RWPE1 (cell line): ENCODE results near the gene SNRPA1.

Source experiments
- CTCF ChIA-PET: fragments of 350-600 bp; sonication (Branson Sonifier 250); formaldehyde crosslinking; extraction: SDS; loops from one replicate; lab custom pipeline; 2021; lab: Yijun Ruan, JAX
- POLR2A ChIA-PET: fragments of 400-600 bp; formaldehyde crosslinking; extraction: SDS; loops from one replicate; lab custom pipeline; 2020; ENCODE audit warnings: antibody characterized with exemption; ENCODE audit not compliant: low non-redundant PET; lab: Yijun Ruan, JAX
- DNase-seq: peaks from one replicate; pipeline ENCODE4 v3.0.0; 2012; ENCODE audit warnings: low spot score
- H3K27ac ChIP-seq: fragments of 450-650 bp; 2 replicates; pipeline ENCODE4 v1.5.1; 2017
- TF ChIP-seq, protein P1 (sequence below): fragments of 450-650 bp; conservative IDR thresholded peaks from 2 replicates; pipeline ENCODE4 v1.5.1; 2017; ENCODE audit warnings: low read depth, mild to moderate bottlenecking

SNRPA1 gene

DNA sequence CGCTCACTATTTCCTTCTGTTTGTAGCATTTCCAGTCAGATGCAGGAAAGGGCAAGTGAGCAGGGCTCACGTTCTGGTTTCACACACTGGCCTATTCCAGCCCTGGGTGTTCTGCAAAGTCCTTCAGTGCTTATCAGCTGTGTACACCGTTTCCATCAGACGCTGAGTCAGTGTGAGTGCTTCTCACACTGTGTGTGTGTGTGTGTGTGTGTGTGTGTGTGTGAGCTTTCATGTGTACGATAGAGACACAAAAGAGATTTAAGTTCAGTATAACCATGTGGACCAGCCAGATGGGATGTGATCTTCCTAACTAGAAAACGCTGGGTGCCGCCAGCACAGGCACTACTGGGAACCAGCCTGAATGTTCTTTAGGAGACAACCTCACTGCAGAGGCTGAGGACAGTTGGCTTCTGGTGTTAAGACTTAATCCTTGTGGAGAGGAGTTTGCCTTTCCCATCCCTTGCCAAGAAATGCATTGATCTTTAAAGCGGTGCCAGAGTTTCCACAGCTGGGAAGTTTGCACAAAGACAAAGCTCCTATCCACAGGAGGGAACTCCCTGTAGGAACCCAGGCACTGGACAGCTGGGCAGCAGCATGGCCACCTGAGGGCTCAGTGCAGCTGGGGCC lies 39.3 kb downstream of the SNRPA1 start:
- CTCF ChIA-PET: interaction anchor here (0.5 to 1.5 kb wide), 2 partner anchors 31 to 167 kb away, joined by 5 read pairs; no protein-coding TSS in a partner anchor
- H3K27ac ChIP-seq: no peak overlapping the region
- DNase-seq: no peak
- POLR2A ChIA-PET: no interaction called here
- TF ChIP-seq, protein P1, sequence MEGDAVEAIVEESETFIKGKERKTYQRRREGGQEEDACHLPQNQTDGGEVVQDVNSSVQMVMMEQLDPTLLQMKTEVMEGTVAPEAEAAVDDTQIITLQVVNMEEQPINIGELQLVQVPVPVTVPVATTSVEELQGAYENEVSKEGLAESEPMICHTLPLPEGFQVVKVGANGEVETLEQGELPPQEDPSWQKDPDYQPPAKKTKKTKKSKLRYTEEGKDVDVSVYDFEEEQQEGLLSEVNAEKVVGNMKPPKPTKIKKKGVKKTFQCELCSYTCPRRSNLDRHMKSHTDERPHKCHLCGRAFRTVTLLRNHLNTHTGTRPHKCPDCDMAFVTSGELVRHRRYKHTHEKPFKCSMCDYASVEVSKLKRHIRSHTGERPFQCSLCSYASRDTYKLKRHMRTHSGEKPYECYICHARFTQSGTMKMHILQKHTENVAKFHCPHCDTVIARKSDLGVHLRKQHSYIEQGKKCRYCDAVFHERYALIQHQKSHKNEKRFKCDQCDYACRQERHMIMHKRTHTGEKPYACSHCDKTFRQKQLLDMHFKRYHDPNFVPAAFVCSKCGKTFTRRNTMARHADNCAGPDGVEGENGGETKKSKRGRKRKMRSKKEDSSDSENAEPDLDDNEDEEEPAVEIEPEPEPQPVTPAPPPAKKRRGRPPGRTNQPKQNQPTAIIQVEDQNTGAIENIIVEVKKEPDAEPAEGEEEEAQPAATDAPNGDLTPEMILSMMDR: no peak

DNA sequence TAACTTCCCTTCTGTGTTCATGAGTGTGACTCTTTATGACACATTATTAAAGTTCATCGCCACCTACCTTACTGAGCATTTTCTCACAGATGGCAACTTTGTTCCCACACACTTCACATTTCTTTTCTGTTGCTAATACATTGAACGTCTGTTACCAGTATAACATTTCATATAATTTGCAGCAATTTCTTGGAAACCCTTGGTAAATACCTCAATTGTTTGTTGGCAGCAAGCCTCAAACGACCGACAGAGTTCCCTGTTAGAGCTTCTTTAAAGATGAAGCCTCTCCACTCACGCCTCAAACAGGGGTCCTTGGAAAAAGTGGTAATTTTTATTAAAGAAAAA lies 40.0 kb downstream of the SNRPA1 start:
- TF ChIP-seq, protein P1: no peak
- POLR2A ChIA-PET: no interaction called here
- CTCF ChIA-PET: interaction anchor here (0.6 to 1.5 kb wide), 3 partner anchors 167 to 246 kb away, joined by 3 to 6 read pairs (median 5); no protein-coding TSS in a partner anchor
- no peak overlapping the region for H3K27ac ChIP-seq
- no peak for DNase-seq

DNA sequence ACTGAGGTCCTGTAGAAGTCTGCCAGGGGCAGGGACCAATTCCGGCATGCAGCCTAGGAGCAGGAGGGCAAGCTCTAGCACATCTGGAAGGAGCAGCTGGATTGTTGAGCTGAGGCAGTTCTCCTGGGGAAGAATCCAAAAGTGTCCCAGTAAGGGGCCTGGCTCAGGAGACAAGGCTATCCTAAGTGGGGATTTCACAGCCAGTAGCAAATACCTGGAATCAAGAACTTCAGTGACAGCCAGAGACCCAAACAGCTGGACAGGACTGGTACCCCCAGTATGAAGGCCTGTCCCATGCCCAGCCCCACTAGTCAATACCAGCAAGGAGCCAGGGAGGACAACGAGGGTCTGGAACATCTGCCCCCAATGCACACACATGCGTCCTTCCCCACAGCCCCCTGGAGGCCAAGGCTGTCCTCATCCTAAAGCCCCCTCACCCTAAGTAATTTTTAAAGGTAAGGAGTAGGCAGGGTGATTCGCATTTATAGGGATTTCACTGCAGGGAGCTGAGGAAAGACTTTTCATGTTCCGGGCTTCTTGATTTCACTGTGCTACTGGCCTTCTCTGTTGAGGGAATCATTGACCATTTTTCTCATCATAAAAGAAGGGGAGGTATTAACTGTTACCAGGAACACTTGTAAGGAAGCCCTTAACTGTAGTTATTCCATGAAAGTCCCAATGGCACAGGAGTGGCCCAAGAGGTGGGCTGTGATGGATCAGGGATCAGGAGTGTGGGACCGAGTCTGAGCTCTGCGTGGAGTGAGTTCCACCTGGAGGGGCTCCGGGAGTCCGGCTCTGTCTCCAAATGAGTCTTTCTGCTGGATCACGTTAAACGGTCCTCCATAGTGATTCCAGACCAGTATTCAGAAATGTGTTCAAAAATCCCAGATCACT lies 40.6 kb downstream of the SNRPA1 start:
- TF ChIP-seq, protein P1: no peak
- no peak for DNase-seq
- peak overlapping the region; percentile 7; the same call in 1 of the 2 replicates for H3K27ac ChIP-seq
- ChIA-PET CTCF (interaction anchor here (0.6 to 1.5 kb wide), 3 partner anchors 166 to 246 kb away, joined by 3 to 6 read pairs (median 5); no protein-coding TSS in a partner anchor), POLR2A (no interaction called here)

DNA sequence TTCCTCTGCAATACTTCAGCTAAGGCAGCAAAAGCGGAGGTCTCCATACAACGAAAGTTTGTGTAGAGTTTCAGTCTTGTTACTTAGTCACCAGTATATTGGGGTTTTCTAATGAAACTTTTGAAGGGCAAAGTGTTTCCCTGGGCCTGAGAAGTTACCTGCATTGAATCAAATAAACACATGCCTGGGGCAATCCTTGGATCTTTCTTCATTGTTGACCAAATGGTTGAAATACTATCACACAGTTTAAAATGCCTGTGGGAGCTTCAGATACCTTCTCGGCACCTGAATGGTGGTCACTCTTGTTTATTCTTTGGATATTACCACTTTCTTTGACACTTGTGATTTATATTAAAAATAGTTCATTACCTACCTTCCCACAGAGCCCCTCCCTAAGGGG lies 42.2 kb downstream of the SNRPA1 start:
- TF ChIP-seq, protein P1: no peak
- no peak for DNase-seq
- ChIA-PET POLR2A (no interaction called here), CTCF (interaction anchor here (0.9 to 1.2 kb wide), 3 partner anchors 143 to 244 kb away, joined by 3 to 4 read pairs (median 4); no protein-coding TSS in a partner anchor)
- no peak overlapping the region for H3K27ac ChIP-seq

DNA sequence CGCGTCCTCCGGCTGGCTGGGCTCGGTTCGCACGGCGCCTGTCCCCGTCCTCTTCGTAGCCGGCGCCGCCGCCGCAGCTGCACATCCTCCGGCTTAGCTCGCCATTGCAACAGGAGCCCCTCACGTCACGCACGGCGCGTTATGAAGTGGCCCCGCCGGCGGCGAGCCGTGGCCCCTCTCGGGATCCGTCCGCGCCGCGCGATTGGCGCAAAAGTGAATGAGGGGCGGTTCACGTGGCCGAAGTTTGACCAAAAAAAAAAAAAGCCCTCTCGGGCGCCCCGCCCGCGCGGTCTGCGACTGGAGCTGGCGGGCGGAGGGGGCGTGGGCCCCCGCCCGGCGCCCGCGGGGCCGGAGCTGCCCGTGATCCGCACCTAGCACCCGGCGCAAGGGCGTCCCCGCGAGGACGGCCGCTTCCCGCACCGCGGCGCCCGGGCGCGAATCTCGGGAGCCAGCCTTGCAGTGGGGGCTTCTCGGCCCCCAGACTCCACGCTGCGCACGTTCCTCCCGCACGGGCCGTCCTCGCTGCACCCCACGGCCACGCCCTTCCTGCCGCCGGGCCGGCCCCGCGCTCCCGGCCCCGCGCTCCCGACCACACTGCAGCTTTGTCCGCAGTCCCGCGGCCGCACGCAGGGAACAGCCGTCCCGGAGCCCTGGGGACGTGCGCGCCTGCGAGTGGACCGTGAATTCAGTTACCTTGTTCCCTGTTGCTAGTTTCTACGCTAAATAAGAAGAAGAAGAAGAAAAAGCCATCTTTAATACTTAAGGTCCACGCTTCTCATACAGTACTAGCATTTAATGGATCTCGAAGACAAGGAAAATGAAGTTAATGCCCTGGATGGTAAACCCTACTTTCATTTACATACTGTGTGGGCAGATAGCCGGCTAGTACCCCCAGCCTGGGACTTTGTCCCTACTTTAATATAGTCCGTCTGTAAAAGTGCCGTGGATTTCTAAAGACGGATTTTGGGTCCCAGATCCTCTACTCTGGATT lies 42.9 kb downstream of the SNRPA1 start, which contains the start of gene CHSY1:
TSS of gene CHSY1 (minus strand) at position 219 of the 991 bp plus-strand sequence. CDS start 592 bp downstream, outside the sequence.
- ChIA-PET CTCF (interaction anchor here (0.6 to 1.2 kb wide), 8 partner anchors 51 to 687 kb away, joined by 3 to 5 read pairs (median 4); no protein-coding TSS in a partner anchor), POLR2A (interaction anchor here (0.6 to 0.7 kb wide), 2 partner anchors 32 to 102 kb away, joined by 3 to 5 read pairs; no protein-coding TSS in a partner anchor)
- peak; percentile 81 for DNase-seq
- TF ChIP-seq, protein P1: peak; percentile 17
- H3K27ac ChIP-seq: peak within 1 kb of the TSS; percentile 89
